Testis (tissue), 2 donors: Measurements from ENCODE around the gene ESPN.

Experiments
- CTCF ChIP-seq, 3 experiments: fragments of 450-650 bp in 2 of 3; fragments of 200-600 bp in 1 of 3; sonication (generic) in 1 of 3; IDR thresholded peaks; one replicate each; pipeline ENCODE4 v1.5.1; 2016 to 2019; ENCODE audit warnings: antibody characterized with exemption in 3 of 3, mild to moderate bottlenecking in 2 of 3, moderate library complexity in 1 of 3
- POLR2A ChIP-seq: fragments of 450-650 bp; IDR thresholded peaks from one replicate; pipeline ENCODE4 v1.6.1; 2017; ENCODE audit warnings: antibody characterized with exemption, mild to moderate bottlenecking, moderate library complexity

GRCh38 chr1:6416906-6417305 is 7.7 kb upstream of the ESPN start:
- TF ChIP-seq CTCF (IDR thresholded peaks at IDR 0.05), result no peak
- TF ChIP-seq POLR2A, result no peak
